HepG2 (cell line): ENCODE data around the gene BCL2L1. TPM values are rescaled to one million over a fixed set of nuclear protein-coding genes. Genes with fewer than 3 reads are reported as not detected.

Experiments used
- ATF1 ChIP-seq: IDR thresholded peaks from 2 replicates; pipeline ENCODE4 v1.6.1; 2016; ENCODE audit warnings: mild to moderate bottlenecking, control low read depth
- DNMT3B ChIP-seq: conservative IDR thresholded peaks from 2 replicates; pipeline ENCODE4 v1.6.1; 2016; ENCODE audit warnings: missing biosample characterization, control low read depth
- HHEX ChIP-seq: IDR thresholded peaks from 2 replicates; pipeline ENCODE4 v1.6.1; 2016; ENCODE audit warnings: control low read depth
- MED8 ChIP-seq: sonication (generic); formaldehyde crosslinking; IDR thresholded peaks from 2 replicates; pipeline ENCODE4 v1.8.1; 2023; ENCODE audit warnings: mild to moderate bottlenecking, missing genetic modification reagents; ENCODE audit not compliant: insufficient replicate concordance
- NFE2L1 ChIP-seq: sonication (generic); formaldehyde crosslinking; IDR thresholded peaks from 2 replicates; pipeline ENCODE4 v1.4.0; 2020; ENCODE audit warnings: missing genetic modification reagents, mild to moderate bottlenecking, borderline replicate concordance
- NFIC ChIP-seq: IDR thresholded peaks from 2 replicates; pipeline ENCODE4 v1.6.1; 2012; ENCODE audit warnings: mild to moderate bottlenecking, low read length, inconsistent platforms
- NPAS2 ChIP-seq: sonication (generic); formaldehyde crosslinking; IDR thresholded peaks from 2 replicates; pipeline ENCODE4 v1.8.0; 2022; ENCODE audit warnings: mild to moderate bottlenecking, missing genetic modification reagents, borderline replicate concordance
- ZC3H4 ChIP-seq: sonication (generic); formaldehyde crosslinking; IDR thresholded peaks from 2 replicates; pipeline ENCODE4 v1.4.0; 2020; ENCODE audit warnings: missing genetic modification reagents, borderline replicate concordance
- ZMAT3 ChIP-seq: sonication (generic); formaldehyde crosslinking; conservative IDR thresholded peaks from 2 replicates; pipeline ENCODE4 v1.7.0; 2021; ENCODE audit warnings: missing genetic modification reagents
- ZMYM4 ChIP-seq: sonication (generic); formaldehyde crosslinking; IDR thresholded peaks from 2 replicates; pipeline ENCODE4 v1.8.1; 2023; ENCODE audit warnings: mild to moderate bottlenecking, missing genetic modification reagents
- ZNF12 ChIP-seq: sonication (generic); formaldehyde crosslinking; IDR thresholded peaks from 2 replicates; pipeline ENCODE4 v1.5.0; 2020; ENCODE audit warnings: missing genetic modification reagents
- ZNF224 ChIP-seq: sonication (generic); formaldehyde crosslinking; IDR thresholded peaks from 2 replicates; pipeline ENCODE4 v1.5.0; 2020; ENCODE audit warnings: mild to moderate bottlenecking, missing genetic modification reagents
- ZNF30 ChIP-seq: sonication (generic); formaldehyde crosslinking; IDR thresholded peaks from 2 replicates; pipeline ENCODE4 v1.5.0; 2020; ENCODE audit warnings: mild to moderate bottlenecking, missing genetic modification reagents
- ZNF446 ChIP-seq: sonication (generic); formaldehyde crosslinking; IDR thresholded peaks from 2 replicates; pipeline ENCODE4 v1.5.0; 2020; ENCODE audit warnings: mild to moderate bottlenecking, missing genetic modification reagents
- ZNF567 ChIP-seq: sonication (generic); formaldehyde crosslinking; IDR thresholded peaks from 2 replicates; pipeline ENCODE4 v1.8.1; 2023; ENCODE audit warnings: mild to moderate bottlenecking, missing genetic modification reagents, borderline replicate concordance
- ZNF746 ChIP-seq: sonication (generic); formaldehyde crosslinking; IDR thresholded peaks from 2 replicates; pipeline ENCODE4 v1.8.0; 2022; ENCODE audit warnings: mild to moderate bottlenecking, missing genetic modification reagents
- ZSCAN25 ChIP-seq: sonication (generic); formaldehyde crosslinking; IDR thresholded peaks from 2 replicates; pipeline ENCODE4 v1.8.0; 2022; ENCODE audit warnings: mild to moderate bottlenecking, missing genetic modification reagents
- polyA plus RNA-seq, 8 experiments: library from polyadenylated mRNA; depleted of rRNA in 3 of 8; stranded (reverse) in 7 of 8; unstranded in 1 of 8; fragments of >200 nt; fragmentation: Illumina TruSeq in 4 of 8; extraction: Trizol in 4 of 8; gene quantifications; 2 replicates each; pipeline versions ENCODE4 v1.2.1 to v1.2.3, GENCODE V29; 2011 to 2016; ENCODE audit warnings: low read depth in 4 of 8, missing spikeins in 1 of 8, mixed read lengths in 1 of 8; ENCODE audit not compliant: insufficient read depth in 1 of 8
- total RNA-seq, 5 experiments: library from RNA; depleted of rRNA; stranded (reverse); fragments of >200 nt; fragmentation: Illumina TruSeq; extraction: Trizol; gene quantifications; 2 replicates each; pipeline ENCODE4 v1.2.3, GENCODE V29; 2016; ENCODE audit warnings: low read depth in 1 of 5
- TF ChIP-seq, protein P1 (sequence below): sonication (generic); formaldehyde crosslinking; IDR thresholded peaks from 2 replicates; pipeline ENCODE4 v1.4.0; 2020; ENCODE audit warnings: mild to moderate bottlenecking, low read depth, missing genetic modification reagents
- TF ChIP-seq, protein P2 (sequence below): sonication (generic); formaldehyde crosslinking; IDR thresholded peaks from 2 replicates; pipeline ENCODE4 v1.5.1; 2020; ENCODE audit warnings: mild to moderate bottlenecking, missing genetic modification reagents, moderate library complexity
- TF ChIP-seq, protein P3 (sequence below), 2 experiments: sonication (generic) in 1 of 2; formaldehyde crosslinking in 1 of 2; IDR thresholded peaks; 2 replicates each; pipeline versions ENCODE4 v1.4.0 to v1.6.1; 2016 to 2020; ENCODE audit warnings: borderline replicate concordance in 1 of 2, low read depth in 1 of 2, mild to moderate bottlenecking in 1 of 2, missing genetic modification reagents in 1 of 2
- TF ChIP-seq, protein P4 (sequence below), 2 experiments: fragments of 450-650 bp in 1 of 2; sonication (generic) in 1 of 2; formaldehyde crosslinking; IDR thresholded peaks; 2 replicates each; pipeline versions ENCODE4 v1.5.0 to v1.8.0; 2020 to 2022; ENCODE audit warnings: mild to moderate bottlenecking in 1 of 2, missing genetic modification reagents in 1 of 2

BCL2L1 gene
- total and polyA plus RNA-seq, 2 of the 13 experiments (the other 11 are each of a cell fraction or from before 2014, with no cell fraction given): 164 to 258 TPM

DNA sequence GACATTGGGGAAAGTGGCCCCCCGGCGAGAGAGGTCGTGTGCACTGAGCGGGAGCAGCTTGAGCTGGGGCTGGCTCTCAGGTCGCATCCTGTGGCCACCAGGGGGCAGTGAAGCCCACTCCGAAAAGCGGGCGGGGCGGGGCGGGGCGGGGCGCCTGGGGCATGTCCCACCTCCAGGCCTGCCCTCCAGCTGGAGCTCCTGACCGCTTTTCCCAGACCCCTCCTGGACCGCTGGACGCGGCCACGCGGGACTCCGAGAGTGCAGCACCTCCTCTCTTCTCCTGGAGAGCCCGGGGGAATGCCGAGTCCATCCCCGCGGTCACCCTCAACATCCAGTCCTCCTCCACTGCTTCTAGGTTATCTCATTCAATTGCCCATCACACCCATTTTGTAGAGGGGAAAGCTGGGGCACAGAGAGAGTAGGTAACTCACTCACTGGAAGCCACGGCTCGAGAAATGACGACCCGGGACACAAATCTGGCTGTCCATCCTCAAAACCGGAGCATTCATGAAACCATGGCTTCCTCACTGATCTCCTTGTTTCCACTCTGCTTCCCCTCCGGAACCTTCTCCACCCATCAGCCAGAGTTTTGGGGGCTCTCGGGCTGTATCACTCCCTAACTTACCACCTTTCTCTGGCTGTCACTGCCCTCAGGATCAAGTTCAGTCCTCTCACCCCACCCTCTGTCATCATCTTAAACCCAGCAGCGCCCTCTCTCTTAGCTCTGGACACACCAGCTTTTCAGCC lies 60.9 kb downstream of the BCL2L1 start (continued):
- TF ChIP-seq, protein P1, sequence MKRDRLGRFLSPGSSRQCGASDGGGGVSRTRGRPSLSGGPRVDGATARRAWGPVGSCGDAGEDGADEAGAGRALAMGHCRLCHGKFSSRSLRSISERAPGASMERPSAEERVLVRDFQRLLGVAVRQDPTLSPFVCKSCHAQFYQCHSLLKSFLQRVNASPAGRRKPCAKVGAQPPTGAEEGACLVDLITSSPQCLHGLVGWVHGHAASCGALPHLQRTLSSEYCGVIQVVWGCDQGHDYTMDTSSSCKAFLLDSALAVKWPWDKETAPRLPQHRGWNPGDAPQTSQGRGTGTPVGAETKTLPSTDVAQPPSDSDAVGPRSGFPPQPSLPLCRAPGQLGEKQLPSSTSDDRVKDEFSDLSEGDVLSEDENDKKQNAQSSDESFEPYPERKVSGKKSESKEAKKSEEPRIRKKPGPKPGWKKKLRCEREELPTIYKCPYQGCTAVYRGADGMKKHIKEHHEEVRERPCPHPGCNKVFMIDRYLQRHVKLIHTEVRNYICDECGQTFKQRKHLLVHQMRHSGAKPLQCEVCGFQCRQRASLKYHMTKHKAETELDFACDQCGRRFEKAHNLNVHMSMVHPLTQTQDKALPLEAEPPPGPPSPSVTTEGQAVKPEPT (CRISPR knock-in tag): 0 out of 2 replicates have a peak, but pooled peaks have one; percentile 63
- TF ChIP-seq, protein P2, sequence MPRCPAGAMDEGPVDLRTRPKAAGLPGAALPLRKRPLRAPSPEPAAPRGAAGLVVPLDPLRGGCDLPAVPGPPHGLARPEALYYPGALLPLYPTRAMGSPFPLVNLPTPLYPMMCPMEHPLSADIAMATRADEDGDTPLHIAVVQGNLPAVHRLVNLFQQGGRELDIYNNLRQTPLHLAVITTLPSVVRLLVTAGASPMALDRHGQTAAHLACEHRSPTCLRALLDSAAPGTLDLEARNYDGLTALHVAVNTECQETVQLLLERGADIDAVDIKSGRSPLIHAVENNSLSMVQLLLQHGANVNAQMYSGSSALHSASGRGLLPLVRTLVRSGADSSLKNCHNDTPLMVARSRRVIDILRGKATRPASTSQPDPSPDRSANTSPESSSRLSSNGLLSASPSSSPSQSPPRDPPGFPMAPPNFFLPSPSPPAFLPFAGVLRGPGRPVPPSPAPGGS (CRISPR knock-in tag): no peak
- TF ChIP-seq ZSCAN25 (CRISPR knock-in tag) (no peak; the same call in none of the 2 replicates), ZNF446 (CRISPR knock-in tag) (no peak), ZMYM4 (peak; percentile 63), ATF1 (no peak), ZNF12 (no peak; the same call in 1 of the 2 replicates), ZC3H4 (CRISPR knock-in tag) (no peak; the same call in 1 of the 2 replicates), DNMT3B (0 out of 2 replicates have a peak, but pooled peaks have one; percentile 19), ZNF30 (CRISPR knock-in tag) (no peak), ZNF567 (peak; percentile 94; the same call in 1 of the 2 replicates), NFIC (no peak), ZNF224 (CRISPR knock-in tag) (peak; percentile 58; the same call in 1 of the 2 replicates), NFE2L1 (CRISPR knock-in tag) (no peak), NPAS2 (CRISPR knock-in tag) (no peak), ZMAT3 (CRISPR knock-in tag) (peak; percentile 69; the same call in 1 of the 2 replicates), HHEX (no peak), ZNF746 (peak; percentile 79; the same call in 1 of the 2 replicates), MED8 (CRISPR knock-in tag) (peak; percentile 64)
- TF ChIP-seq, protein P3, sequence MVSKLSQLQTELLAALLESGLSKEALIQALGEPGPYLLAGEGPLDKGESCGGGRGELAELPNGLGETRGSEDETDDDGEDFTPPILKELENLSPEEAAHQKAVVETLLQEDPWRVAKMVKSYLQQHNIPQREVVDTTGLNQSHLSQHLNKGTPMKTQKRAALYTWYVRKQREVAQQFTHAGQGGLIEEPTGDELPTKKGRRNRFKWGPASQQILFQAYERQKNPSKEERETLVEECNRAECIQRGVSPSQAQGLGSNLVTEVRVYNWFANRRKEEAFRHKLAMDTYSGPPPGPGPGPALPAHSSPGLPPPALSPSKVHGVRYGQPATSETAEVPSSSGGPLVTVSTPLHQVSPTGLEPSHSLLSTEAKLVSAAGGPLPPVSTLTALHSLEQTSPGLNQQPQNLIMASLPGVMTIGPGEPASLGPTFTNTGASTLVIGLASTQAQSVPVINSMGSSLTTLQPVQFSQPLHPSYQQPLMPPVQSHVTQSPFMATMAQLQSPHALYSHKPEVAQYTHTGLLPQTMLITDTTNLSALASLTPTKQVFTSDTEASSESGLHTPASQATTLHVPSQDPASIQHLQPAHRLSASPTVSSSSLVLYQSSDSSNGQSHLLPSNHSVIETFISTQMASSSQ (IDR thresholded peaks at IDR 0.05; ENCODE audit: low read depth): no peak
- TF ChIP-seq, protein P3 (CRISPR knock-in tag; IDR thresholded peaks at IDR 0.05; ENCODE audit: borderline replicate concordance): peak; percentile 72; the same call in 1 of the 2 replicates
- TF ChIP-seq, protein P4, sequence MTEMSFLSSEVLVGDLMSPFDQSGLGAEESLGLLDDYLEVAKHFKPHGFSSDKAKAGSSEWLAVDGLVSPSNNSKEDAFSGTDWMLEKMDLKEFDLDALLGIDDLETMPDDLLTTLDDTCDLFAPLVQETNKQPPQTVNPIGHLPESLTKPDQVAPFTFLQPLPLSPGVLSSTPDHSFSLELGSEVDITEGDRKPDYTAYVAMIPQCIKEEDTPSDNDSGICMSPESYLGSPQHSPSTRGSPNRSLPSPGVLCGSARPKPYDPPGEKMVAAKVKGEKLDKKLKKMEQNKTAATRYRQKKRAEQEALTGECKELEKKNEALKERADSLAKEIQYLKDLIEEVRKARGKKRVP (CRISPR knock-in tag; IDR thresholded peaks at IDR 0.05): peak; percentile 67 to 72
